RPMI7951 (cell line): ENCODE results near the gene TMEM45A. TPM values are rescaled to one million over a fixed set of nuclear protein-coding genes. Genes with fewer than 3 reads are reported as not detected.
"Not testable (repeated sequence)": the region's sequence is repeated elsewhere in the genome, so short reads cannot be mapped to it uniquely, and the experiment has no call there.

Source experiments
- DNase-seq: peaks from one replicate; pipeline ENCODE4 v3.0.0-alpha.2; 2012; ENCODE audit warnings: low read depth
- total RNA-seq: library from RNA; depleted of rRNA; stranded (reverse); fragments of >200 nt; shearing (Covaris generic); gene quantifications from 2 replicates; pipeline ENCODE4 v1.2.3, GENCODE V29; 2014; rRNA removed

Gene TMEM45A, protein sequence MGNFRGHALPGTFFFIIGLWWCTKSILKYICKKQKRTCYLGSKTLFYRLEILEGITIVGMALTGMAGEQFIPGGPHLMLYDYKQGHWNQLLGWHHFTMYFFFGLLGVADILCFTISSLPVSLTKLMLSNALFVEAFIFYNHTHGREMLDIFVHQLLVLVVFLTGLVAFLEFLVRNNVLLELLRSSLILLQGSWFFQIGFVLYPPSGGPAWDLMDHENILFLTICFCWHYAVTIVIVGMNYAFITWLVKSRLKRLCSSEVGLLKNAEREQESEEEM
- 119 and 142 TPM in 2 replicates for total RNA-seq

DNA sequence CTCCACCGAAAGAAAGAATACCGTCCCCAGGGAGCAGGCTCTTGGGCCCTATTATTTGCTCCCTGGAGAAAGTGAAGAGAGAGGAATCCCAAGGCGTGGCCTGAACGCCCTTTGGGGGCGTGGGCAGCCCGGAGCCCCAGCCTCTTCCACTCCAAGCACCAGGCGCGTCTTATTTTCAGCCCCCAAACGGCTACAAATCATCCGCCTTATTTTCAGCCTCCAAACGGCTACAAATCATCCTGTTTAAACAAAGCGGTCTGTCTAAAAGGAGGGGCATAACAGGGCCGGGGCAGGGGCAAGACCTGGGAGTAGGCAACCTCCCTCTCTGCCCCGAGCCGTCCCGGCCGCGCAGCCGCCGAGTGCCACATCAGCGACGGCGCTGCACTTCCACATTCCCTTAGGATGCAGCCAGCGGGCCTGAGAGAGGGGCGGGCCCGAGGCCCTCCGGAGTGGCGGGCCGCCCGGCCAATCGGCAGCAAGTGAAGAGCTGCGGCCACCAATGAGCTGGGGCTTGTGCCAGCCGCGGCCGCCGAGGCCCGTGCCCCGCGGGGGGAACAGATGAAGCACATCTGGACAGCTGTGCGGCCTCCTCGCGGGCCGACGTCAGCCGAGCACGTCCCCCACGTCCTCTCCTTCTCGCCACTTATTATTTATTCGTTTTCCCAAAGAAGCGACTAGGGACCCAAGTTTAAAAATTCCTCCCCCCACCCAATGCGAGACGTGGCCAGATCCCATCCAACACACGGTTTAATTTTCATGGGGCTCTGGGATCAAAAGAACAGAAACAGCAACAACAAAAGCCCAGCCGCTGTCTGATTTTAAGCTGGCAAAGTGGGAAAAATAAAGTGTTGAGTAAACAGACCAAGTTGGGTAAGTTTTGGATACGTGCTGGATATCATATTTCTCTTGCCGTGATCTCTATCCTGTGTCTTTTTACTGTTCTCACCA lies at the start of gene TMEM45A:
TSS of gene TMEM45A (plus strand) at position 561 of the 948 bp plus-strand sequence. CDS start 62,593 bp downstream, outside the sequence.
- DNase-seq = peak; percentile 96

DNA sequence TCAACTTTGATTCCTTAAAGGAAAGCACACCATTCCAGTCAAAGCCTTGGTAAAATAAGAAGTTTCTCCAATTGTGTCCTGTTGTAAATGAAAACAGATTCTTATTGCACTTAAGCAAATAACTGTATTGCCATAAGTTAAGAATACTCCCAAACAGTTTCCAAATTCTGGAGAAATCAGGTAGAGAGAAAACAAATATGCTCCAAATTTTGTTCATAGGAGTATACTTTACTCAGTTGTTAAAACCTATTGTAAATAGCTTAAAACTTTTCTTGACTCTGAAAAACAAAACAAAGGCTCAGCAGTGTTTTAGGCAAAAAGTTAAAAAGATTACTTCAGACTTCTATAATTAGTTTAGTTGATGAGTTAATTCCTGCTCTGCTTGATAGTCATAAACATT lies 48.7 kb upstream of the TMEM45A start:
- DNase-seq = no peak

DNA sequence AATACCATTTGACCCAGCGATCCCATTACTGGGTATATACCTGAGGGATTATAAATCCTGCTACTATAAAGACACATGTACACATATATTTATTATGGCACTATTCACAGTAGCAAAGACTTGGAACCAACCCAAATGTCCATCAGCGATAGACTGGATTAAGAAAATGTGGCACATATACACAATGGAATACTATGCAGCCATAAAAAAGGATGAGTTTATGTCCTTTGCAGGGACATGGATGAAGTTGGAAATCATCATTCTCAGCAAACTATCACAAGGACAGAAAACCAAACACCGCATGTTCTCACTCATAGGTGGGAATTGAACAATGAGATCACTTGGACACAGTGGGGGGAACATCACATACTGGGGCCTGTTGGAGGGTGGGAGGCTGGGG lies 45.4 kb upstream of the TMEM45A start:
- DNase-seq = not testable (repeated sequence)

DNA sequence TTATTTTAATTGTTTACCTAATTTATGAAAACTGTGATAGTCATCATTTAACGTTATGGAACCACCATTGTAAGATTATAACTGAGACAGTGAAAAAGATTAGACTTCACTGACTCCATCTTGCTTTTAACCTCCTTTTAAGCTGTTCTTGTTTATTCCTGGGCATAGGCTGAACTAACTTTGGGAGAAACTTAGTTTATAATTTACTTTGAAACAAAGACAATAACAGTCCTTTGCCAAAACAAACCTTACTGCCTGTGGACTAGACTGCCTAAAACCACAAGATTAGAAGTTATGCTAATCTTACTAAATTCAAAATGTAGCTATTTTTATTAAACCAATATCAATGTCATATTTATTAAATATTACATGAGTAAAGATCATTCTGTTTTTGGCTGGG lies 44.3 kb upstream of the TMEM45A start:
- DNase-seq = no peak

DNA sequence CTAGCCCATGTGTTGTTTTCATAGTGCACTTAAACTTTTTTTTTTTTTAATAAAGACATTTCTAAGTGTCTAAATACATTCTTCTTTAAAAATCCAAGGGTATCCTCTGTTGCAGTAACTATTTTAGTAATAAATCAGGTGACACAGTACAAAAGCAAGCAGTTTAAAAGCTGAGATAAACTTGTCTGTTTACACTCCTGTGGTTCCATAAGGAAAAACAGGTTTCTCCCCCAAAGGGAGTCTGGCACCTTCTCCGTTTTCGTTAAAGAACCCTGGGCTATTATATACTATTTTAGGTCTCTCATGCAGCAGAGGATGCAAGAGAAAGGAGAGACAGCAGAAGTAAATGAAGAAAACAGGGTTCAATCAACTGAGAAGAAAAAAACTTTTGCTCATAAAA lies 43.2 kb upstream of the TMEM45A start:
- no peak for DNase-seq

DNA sequence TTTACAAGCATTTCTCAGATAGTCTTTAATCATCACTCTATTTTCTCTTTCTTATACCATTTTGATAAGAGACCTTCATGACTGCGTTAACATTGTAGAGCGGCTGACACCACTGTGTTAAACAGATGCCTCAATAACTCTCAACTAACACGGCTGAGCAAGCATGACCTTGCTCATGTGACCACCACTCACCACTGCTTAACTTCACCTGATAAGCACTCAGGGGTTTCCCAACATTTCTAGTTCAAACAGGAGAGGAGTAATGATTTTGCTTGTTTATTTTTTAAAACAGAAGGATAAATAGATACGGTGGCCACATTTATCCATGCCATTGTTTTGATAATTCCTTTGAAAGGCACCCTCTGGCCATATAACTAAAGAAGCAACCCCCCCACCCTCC lies 37.7 kb upstream of the TMEM45A start:
- no peak for DNase-seq

DNA sequence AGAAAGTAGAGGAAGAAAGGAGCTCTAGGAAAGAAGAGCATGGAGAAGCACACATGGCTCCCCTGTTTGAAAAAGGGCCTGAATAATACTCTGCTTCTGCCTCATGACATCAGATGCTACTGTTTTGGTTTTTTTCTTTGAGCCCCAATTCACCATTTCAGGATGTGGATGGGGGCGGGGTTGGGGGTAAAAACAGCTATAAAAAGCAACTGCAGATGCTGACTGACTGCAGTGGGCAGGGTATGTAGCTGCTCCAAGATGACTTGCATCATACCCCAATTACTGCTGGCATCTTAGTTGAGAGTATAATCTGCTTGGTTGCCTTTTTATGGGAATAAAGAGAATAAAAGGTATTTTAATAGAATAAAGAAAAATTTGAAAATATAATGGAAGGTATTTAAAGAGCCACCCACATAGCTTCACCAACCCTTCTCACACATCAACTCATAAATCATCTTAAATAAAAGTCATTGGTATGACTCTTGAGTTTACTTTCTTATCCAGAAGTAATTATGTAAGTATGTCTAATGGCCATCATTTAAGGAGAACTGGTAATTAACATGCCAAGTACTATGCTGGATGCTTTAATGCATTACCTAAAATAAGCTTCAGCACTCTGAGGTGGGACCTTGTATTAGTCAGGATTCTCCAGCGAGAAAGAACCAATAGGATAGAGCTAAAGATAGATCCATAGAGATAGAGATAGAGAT lies 36.4 kb upstream of the TMEM45A start:
- DNase-seq = no peak

DNA sequence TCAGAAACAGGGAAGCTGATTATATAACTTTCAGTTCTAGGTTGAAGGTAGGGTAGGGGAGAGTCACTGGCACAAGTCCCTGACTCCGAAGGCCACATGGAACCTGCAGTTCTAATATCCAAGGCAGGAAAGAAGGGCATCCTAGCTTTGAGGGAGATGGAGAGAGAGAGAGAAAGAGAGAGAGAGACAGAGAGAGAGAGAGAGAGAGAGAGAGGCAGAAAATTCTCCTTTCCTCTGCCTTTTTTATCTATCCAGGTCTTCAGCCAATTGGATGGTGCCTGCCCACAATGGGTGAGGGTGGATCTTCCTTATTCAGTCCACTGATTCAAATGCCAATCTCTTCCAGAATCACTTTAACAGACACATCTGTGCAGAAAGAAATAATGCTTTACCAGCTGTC lies 35.7 kb upstream of the TMEM45A start:
- DNase-seq = no peak

DNA sequence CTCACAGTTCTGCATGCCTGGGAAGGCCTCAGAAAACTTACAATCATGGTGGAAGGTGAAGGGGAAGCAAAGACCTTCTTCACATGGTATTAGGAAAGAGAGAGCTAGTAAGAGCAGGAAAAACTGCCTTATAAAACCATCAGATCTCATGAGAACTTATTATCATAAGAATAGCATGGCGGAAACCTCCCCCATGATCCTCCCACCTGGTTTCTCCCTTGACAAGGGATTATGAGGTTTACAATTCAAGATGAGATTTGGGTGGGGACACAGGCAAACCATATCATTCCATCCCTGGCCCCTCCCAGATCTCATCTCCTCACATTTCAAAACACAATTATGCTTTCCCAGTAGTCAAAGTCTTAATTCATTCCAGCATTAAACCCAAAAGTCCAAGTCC lies 34.6 kb upstream of the TMEM45A start:
- no peak for DNase-seq

DNA sequence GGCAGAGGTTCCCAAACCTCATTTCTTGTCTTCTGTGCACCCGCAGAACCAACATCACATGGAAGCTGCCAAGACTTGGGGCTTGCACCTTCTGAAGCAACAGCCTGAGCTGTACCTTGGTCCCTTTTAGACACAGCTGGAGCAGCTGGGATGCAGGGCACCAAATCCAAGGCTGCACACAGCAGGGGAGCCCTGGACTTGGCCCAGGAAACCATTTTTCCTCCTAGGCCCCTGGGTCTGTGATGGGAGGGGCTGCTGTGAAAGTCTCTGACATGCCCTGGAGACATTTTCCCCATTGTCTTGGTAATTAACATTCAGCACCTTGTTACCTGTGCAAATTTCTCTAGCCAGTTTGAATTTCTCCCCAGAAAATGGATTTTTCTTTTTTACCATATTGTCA lies 33.6 kb upstream of the TMEM45A start:
- DNase-seq = no peak

DNA sequence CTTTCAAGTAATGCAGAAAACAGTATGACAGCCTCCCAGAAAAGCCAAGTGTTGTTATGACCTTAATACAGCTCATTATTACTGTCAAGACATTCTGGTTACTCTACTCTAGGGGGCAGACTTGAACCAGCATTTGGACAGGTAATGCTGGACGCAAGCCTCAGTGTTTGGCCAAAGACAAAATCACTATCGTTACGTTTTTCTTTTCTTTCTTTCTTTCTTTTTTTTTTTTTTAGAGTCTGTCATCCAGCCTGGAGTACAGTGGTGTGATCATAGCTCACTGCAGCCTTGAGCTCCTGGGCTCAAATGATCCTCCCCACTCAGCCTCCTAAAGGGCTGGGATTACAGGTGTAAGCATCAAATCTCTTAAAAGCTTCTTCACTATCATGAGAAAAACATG lies 29.4 kb upstream of the TMEM45A start:
- DNase-seq = peak; percentile 73

DNA sequence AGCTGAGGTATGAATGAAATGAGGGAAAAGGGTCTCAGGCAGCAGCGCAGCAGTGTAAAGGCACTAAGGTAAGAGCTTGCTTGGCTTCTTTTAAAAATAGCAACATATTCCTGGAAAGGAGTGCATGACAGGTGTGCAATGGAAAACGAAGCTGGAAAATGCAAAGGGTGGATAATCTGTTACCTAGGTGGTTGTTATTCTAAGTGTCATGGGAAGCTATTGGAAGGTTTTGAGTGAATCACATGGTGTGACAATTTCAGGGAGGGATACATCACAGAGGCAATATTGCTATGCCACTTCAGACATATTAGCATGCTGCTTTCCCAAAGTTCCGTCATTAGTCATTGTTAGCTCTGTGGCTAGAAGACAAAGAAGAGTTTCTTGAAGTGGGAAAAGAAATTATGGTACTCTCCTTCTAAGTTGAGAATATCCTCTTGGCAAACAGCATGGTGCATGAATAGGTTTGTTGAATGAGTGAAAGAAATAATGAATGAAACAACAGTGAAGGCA lies 28.7 kb upstream of the TMEM45A start:
- peak; percentile 5 for DNase-seq

DNA sequence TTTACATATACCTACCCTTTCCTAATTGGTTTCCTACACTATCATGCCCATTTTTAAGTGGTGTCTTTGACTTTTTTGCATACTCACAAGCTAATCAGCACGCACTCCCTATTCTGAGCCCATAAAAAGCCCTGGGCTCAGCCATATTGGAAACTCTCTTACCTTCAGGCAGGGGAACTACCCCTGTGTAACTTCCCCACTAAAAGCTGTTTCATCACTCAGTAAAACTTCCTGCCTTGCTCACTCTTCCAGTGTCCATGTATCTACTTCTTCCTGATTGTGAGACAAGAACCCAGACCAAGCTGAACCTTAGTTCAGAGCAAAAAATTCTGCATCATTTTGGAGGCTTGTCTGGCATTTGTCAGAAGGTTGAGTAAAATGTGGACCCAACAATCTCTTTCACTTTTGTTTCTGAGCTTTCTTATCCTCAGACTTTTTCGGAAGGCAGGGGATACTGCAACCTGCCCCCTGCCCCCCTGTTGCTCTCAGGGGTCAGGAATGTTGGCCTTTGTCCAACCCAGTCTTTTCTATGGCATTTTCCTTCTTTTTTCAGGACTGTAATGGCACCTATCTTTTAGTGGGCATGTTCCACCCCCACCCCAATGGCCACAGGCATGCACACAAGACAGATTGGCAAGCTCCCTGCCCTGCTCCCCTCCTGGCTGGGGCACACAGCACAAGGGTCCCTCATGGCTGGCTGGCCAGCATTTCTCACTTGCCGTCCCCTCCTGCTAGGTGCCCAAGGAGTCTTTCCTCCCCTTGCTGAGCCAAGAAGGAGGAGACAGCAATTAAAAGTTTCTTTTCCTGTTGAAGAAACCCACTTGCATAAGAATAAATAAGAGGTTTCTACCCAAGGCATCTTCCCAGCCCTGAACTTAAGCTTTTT lies 26.3 kb upstream of the TMEM45A start:
- peak; percentile 7 for DNase-seq

DNA sequence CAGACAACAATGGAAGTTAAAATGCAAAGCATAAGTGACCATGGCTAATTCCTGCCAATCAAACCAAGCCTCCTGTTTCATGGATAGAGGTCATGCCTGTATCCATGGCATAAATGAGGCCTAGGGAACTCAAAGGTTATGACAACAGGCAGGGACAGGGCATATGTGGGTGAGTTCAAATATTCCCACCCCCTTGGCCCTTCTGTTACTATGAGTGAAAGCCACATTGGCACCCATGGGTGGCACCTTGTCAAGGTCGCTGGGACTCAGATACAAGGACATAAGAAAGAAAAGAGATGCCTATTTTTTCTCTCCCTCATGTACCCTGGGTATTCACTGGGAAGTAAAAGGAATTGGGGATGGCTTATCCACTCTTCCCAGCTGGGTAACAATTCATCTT lies 25.3 kb upstream of the TMEM45A start:
- DNase-seq = no peak

DNA sequence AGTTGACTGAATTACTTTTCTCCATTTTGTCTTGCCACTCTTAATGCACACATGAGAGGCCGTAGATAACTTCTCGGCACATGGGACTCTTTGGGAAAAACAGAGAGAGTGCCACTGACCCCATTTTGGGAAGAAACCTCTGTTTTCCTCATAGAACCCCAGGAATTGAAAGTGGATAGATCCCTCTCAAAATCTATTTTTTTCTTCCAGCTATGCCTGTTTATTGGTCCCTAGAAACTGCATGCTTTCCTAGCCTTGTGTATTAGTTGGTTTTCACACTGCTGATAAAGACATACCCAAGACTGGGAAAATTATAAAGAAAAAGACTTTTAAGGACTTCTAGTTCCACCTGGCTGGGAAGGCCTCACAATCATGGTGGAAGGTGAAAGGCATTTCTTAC lies 23.7 kb upstream of the TMEM45A start:
- DNase-seq = no peak

DNA sequence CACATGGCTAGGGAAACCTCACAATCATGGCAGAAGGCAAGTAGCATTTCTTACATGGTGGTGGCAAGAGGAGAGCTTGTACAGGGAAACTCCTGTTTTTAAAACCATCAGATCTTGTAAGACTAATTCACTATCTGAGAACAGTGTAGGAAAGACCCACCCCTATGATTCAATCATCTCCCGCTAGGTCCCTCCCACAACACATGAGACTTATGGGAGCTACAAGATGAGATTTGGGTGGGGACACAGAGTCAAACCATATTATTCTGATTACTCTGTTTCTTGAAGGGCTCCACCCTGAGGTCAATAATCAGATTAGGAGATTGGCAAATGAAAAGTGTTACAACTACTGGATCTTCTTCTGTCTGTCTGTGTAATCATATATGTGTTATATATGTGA lies 21.5 kb upstream of the TMEM45A start:
- DNase-seq = no peak

DNA sequence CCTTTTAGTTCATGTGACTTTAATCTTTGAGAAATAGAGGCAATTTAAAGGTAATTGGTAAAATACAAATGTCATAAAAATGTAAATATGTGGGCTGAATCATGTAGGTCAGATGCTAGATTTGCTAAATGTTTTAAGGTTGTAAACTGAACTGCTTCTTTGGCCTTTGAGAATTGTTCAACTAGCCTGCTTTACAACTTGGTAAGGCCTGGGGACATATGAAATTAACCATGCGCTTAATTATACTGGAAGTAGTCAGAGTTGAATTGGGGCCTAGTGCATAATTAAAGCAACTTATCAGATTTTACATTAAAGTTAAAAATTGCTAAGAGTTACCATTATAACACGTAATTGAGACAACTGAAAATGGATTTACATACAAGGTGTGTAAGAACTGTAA lies 21.0 kb upstream of the TMEM45A start:
- DNase-seq = no peak

DNA sequence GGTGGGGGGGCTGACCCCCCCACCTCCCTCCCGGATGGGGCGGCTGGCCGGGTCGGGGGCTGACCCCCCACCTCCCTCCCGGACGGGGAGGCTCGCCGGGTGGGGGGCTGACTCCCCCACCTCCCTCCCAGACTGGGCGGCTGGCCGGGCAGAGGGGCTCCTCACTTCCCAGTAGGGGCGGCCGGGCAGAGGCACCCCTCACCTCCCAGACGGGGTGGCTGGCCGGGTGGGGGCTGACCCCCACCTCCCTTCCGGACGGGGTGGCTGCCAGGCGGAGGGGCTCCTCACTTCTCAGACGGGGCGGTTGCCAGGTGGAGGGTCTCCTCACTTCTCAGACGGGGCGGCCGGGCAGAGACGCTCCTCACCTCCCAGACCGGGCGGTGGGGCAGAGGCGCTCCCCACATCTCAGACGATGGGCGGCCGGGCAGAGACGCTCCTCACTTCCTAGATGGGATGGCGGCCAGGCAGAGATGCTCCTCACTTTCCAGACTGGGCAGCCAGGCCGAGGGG lies 14.5 kb upstream of the TMEM45A start:
- not testable (repeated sequence) for DNase-seq

DNA sequence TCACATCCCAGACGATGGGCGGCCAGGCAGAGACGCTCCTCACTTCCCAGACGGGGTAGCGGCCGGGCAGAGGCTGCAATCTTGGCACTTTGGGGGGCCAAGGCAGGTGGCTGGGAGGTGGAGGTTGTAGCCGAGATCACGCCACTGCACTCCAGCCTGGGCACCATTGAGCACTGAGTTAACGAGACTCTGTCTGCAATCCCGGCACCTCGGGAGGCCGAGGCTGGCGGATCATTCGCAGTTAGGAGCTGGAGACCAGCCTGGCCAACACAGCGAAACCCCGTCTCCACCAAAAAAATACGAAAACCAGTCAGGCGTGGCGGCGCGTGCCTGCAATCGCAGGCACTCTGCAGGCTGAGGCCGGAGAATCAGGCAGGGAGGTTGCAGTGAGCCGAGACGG lies 13.9 kb upstream of the TMEM45A start:
- not testable (repeated sequence) for DNase-seq

DNA sequence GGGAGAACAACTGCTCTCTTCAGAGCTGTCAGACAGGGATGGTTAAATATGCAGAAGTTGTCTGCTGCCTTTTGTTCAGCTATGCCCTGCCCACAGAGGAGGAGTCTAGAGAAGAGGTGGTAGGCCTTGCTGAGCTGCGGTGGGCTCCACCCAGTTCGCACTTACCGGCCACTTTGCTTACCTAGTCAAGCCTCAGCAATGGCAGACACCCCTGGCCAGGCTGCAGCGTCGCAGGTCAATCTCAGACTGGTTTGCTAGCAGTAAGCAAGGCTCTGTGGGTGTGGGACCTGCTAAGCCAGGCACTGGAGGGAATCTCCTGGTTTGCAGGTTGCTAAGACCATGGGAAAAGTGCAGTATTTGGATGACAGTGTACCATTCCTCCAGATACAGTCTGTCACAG lies 12.3 kb upstream of the TMEM45A start:
- DNase-seq = no peak

DNA sequence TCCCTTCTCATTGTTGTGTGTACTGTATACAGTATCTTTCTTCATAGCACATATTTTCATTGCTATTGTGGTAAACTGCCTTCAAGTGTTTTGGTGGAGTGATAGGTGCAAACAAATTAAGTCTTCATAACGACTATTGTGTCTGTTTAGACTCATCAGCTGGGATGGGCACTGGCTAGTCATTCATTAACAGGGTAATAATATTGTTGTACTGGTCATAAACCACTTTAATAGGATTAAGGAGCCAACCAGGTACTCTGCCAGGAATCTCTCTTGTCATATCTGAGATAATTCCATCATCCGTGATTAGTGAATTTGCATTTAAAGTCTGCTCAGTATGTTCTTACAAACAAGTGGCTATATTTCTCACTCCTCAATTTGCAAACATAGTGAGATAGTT lies 10.2 kb upstream of the TMEM45A start:
- no peak for DNase-seq
